HEK293T (cell line): ENCODE data around the gene GGTLC3.
"Not testable (repeated sequence)": the region's sequence is repeated elsewhere in the genome, so short reads cannot be mapped to it uniquely, and the experiment has no call there.

Experiments used
- ARNT ChIP-seq: fragments of 450-650 bp; IDR thresholded peaks from 2 replicates; pipeline ENCODE4 v1.6.1; 2017; ENCODE audit warnings: mild to moderate bottlenecking
- BHLHE40 ChIP-seq: fragments of 450-650 bp; IDR thresholded peaks from 2 replicates; pipeline ENCODE4 v1.6.1; 2016; ENCODE audit warnings: mild to moderate bottlenecking, moderate library complexity, borderline replicate concordance
- CTBP1 ChIP-seq: fragments of 450-650 bp; IDR thresholded peaks from 2 replicates; pipeline ENCODE4 v1.6.1; 2016; ENCODE audit warnings: borderline replicate concordance
- FOXA1 ChIP-seq: fragments of 450-650 bp; IDR thresholded peaks from 2 replicates; pipeline ENCODE4 v1.6.1; 2016; ENCODE audit warnings: mild to moderate bottlenecking
- FOXK2 ChIP-seq: fragments of 450-650 bp; IDR thresholded peaks from 2 replicates; pipeline ENCODE4 v1.6.1; 2016; ENCODE audit warnings: mild to moderate bottlenecking
- FOXM1 ChIP-seq: fragments of 450-650 bp; IDR thresholded peaks from 2 replicates; pipeline ENCODE4 v1.6.1; 2017; ENCODE audit warnings: mild to moderate bottlenecking, borderline replicate concordance
- HDGF ChIP-seq: fragments of 450-650 bp; IDR thresholded peaks from 2 replicates; pipeline ENCODE4 v1.6.1; 2017; ENCODE audit warnings: antibody characterized with exemption, borderline replicate concordance
- L3MBTL2 ChIP-seq: fragments of 450-650 bp; conservative IDR thresholded peaks from 2 replicates; pipeline ENCODE4 v1.6.1; 2016; ENCODE audit warnings: mild to moderate bottlenecking
- LEF1 ChIP-seq: fragments of 450-650 bp; IDR thresholded peaks from 2 replicates; pipeline ENCODE4 v1.6.1; 2017; ENCODE audit warnings: mild to moderate bottlenecking, borderline replicate concordance
- NFRKB ChIP-seq: fragments of 450-650 bp; IDR thresholded peaks from 2 replicates; pipeline ENCODE4 v1.6.1; 2016; ENCODE audit warnings: mild to moderate bottlenecking, moderate library complexity
- SP1 ChIP-seq: fragments of 450-650 bp; IDR thresholded peaks from 2 replicates; pipeline ENCODE4 v1.6.1; 2017
- SUZ12 ChIP-seq: fragments of 450-650 bp; IDR thresholded peaks from 2 replicates; pipeline ENCODE4 v1.6.1; 2016; ENCODE audit warnings: mild to moderate bottlenecking
- TARDBP ChIP-seq: fragments of 450-650 bp; IDR thresholded peaks from 2 replicates; pipeline ENCODE4 v1.6.1; 2016
- ZNF384 ChIP-seq: fragments of 450-650 bp; IDR thresholded peaks from 2 replicates; pipeline ENCODE4 v1.6.1; 2016

DNA sequence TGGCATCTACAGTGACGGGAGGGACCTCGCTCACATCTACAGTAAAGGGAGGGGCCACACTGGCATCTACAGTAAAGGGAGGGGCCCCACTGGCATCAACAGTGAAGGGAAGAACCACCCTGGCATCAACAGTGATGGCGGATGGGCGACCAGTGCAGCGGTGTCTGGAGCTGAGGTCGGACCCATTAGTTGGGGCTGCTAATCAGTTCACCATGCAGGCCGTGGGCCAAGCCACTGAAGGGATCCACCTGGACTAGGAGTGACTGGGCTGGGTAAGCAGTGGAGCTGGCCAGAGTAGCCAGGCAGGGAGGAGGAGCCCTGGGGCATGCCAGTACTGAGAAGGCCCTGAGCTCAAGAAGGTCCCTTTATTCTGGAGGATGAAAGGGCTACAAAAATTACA lies 33.1 kb upstream of the GGTLC3 start:
- TF ChIP-seq FOXM1, NFRKB, FOXA1, BHLHE40, L3MBTL2, ZNF384, TARDBP, FOXK2, CTBP1, SUZ12, HDGF, LEF1, ARNT, SP1: not testable (repeated sequence)
